Measurements from ENCODE around the gene SMC1B.
"Not testable (repeated sequence)": the region's sequence is repeated elsewhere in the genome, so short reads cannot be mapped to it uniquely, and the experiment has no call there.

SMC1B gene

GRCh38 chr22:45438336-45438735 is 24.9 kb upstream of the SMC1B start:
- no peaks in the 10 kb centered on the region for H3K79me2 ChIP-seq (ENCODE audit: insufficient read depth, low read length)
- no peaks in the 10 kb centered on the region for H3K9me3 ChIP-seq (ENCODE audit: low read length)
- no peak overlapping the region for H2AFZ ChIP-seq (ENCODE audit: low read length)
- H3K27ac ChIP-seq (ENCODE audit: low read depth, low read length, poor library complexity, severe bottlenecking), result no peak overlapping the region
- no peak overlapping the region for H3K9ac ChIP-seq (ENCODE audit: low read length)
- no peaks in the 10 kb centered on the region for H3K36me3 ChIP-seq (ENCODE audit: insufficient read depth, low read length)
- H3K4me2 ChIP-seq (ENCODE audit: low read length), result no peak overlapping the region
- H3K4me3 ChIP-seq (ENCODE audit: low read depth, low read length, poor library complexity, severe bottlenecking), result no peak overlapping the region
- H4K20me1 ChIP-seq (ENCODE audit: insufficient read depth, low read length), result no peaks in the 10 kb centered on the region
- peaks cover 5% of the 10 kb centered on the region; the same call in 1 of the 2 replicates for H3K27me3 ChIP-seq (ENCODE audit: insufficient read depth, low read length)
- H3K9me2 ChIP-seq (ENCODE audit: low read depth, low read length), result no peaks in the 10 kb centered on the region
- no peaks in the 10 kb centered on the region for H3F3A ChIP-seq (ENCODE audit: insufficient read depth, low read length)
- H3K4me1 ChIP-seq (ENCODE audit: insufficient read depth, low read length, severe bottlenecking), result no peaks in the 10 kb centered on the region
- TF ChIP-seq EZH2 (IDR thresholded peaks at IDR 0.05; ENCODE audit: borderline replicate concordance, low read length) (no peak), CTCF (IDR thresholded peaks at IDR 0.05; ENCODE audit: low read length) (no peak)

GRCh38 chr22:45436871-45437517 is 23.6 kb upstream of the SMC1B start:
- not testable (repeated sequence) for H3K4me3 ChIP-seq (ENCODE audit: low read depth, low read length, poor library complexity, severe bottlenecking); H3F3A ChIP-seq (ENCODE audit: insufficient read depth, low read length); H3K9me3 ChIP-seq (ENCODE audit: low read length); H3K79me2 ChIP-seq (ENCODE audit: insufficient read depth, low read length); H2AFZ ChIP-seq (ENCODE audit: low read length); H3K9me2 ChIP-seq (ENCODE audit: low read depth, low read length); H3K36me3 ChIP-seq (ENCODE audit: insufficient read depth, low read length); H3K9ac ChIP-seq (ENCODE audit: low read length); H3K4me2 ChIP-seq (ENCODE audit: low read length); H3K27me3 ChIP-seq (ENCODE audit: insufficient read depth, low read length); H3K27ac ChIP-seq (ENCODE audit: low read depth, low read length, poor library complexity, severe bottlenecking); H4K20me1 ChIP-seq (ENCODE audit: insufficient read depth, low read length); H3K4me1 ChIP-seq (ENCODE audit: insufficient read depth, low read length, severe bottlenecking)

GRCh38 chr22:45435544-45436139 is 22.2 kb upstream of the SMC1B start:
- peak; percentile 91 for TF ChIP-seq CTCF (IDR thresholded peaks at IDR 0.05; ENCODE audit: low read length)
- no peak for TF ChIP-seq EZH2 (IDR thresholded peaks at IDR 0.05; ENCODE audit: borderline replicate concordance, low read length)
- H3K9me2 ChIP-seq (ENCODE audit: low read depth, low read length), result no peaks in the 10 kb centered on the region
- H3K36me3 ChIP-seq (ENCODE audit: insufficient read depth, low read length), result no peaks in the 10 kb centered on the region
- H3K9me3 ChIP-seq (ENCODE audit: low read length), result no peaks in the 10 kb centered on the region
- H3K27me3 ChIP-seq (ENCODE audit: insufficient read depth, low read length), result no peaks in the 10 kb centered on the region
- H3K27ac ChIP-seq (ENCODE audit: low read depth, low read length, poor library complexity, severe bottlenecking), result no peak overlapping the region
- H3K9ac ChIP-seq (ENCODE audit: low read length), result no peak overlapping the region
- no peaks in the 10 kb centered on the region for H3K79me2 ChIP-seq (ENCODE audit: insufficient read depth, low read length)
- H3K4me3 ChIP-seq (ENCODE audit: low read depth, low read length, poor library complexity, severe bottlenecking), result no peak overlapping the region
- no peak overlapping the region for H3K4me2 ChIP-seq (ENCODE audit: low read length)
- H3K4me1 ChIP-seq (ENCODE audit: insufficient read depth, low read length, severe bottlenecking), result no peaks in the 10 kb centered on the region
- no peaks in the 10 kb centered on the region for H3F3A ChIP-seq (ENCODE audit: insufficient read depth, low read length)
- no peaks in the 10 kb centered on the region for H4K20me1 ChIP-seq (ENCODE audit: insufficient read depth, low read length)
- no peak overlapping the region for H2AFZ ChIP-seq (ENCODE audit: low read length)

- no peak overlapping the region for H3K9ac ChIP-seq (ENCODE audit: low read length)
- no peak for TF ChIP-seq CTCF (IDR thresholded peaks at IDR 0.05; ENCODE audit: low read length)
- TF ChIP-seq EZH2 (IDR thresholded peaks at IDR 0.05; ENCODE audit: borderline replicate concordance, low read length), result no peak
- no peaks in the 10 kb centered on the region for H3K4me1 ChIP-seq (ENCODE audit: insufficient read depth, low read length, severe bottlenecking)
- H2AFZ ChIP-seq (ENCODE audit: low read length), result no peak overlapping the region
- no peaks in the 10 kb centered on the region for H3K27me3 ChIP-seq (ENCODE audit: insufficient read depth, low read length)
- H3K79me2 ChIP-seq (ENCODE audit: insufficient read depth, low read length), result no peaks in the 10 kb centered on the region
- no peak overlapping the region for H3K27ac ChIP-seq (ENCODE audit: low read depth, low read length, poor library complexity, severe bottlenecking)
- no peaks in the 10 kb centered on the region for H3F3A ChIP-seq (ENCODE audit: insufficient read depth, low read length)
- no peak overlapping the region for H3K4me2 ChIP-seq (ENCODE audit: low read length)
- no peaks in the 10 kb centered on the region for H4K20me1 ChIP-seq (ENCODE audit: insufficient read depth, low read length)
- no peaks in the 10 kb centered on the region for H3K36me3 ChIP-seq (ENCODE audit: insufficient read depth, low read length)
- no peak overlapping the region for H3K4me3 ChIP-seq (ENCODE audit: low read depth, low read length, poor library complexity, severe bottlenecking)
- H3K9me3 ChIP-seq (ENCODE audit: low read length), result no peaks in the 10 kb centered on the region
- no peaks in the 10 kb centered on the region for H3K9me2 ChIP-seq (ENCODE audit: low read depth, low read length)
Observed at GRCh38 chr22:45434981-45435380, 21.6 kb upstream of the SMC1B start.
